Retinal pigment epithelial cell (primary cell): Measurements from ENCODE around the gene KIRREL1.

ENCODE experiments used
- DNase-seq: peaks from one replicate; pipeline ENCODE4 v3.0.0-alpha.2; 2010; ENCODE audit warnings: low read depth
- H3K4me3 ChIP-seq: 2 replicates; pipeline ENCODE4 v1.5.1; 2011; ENCODE audit warnings: mild to moderate bottlenecking, low read length, control low read depth, moderate library complexity
- TF ChIP-seq, protein P1 (sequence below): conservative IDR thresholded peaks from 2 replicates; pipeline ENCODE4 v1.5.1; 2011; ENCODE audit warnings: low read depth, low read length, control low read depth, inconsistent platforms

Gene KIRREL1

DNA sequence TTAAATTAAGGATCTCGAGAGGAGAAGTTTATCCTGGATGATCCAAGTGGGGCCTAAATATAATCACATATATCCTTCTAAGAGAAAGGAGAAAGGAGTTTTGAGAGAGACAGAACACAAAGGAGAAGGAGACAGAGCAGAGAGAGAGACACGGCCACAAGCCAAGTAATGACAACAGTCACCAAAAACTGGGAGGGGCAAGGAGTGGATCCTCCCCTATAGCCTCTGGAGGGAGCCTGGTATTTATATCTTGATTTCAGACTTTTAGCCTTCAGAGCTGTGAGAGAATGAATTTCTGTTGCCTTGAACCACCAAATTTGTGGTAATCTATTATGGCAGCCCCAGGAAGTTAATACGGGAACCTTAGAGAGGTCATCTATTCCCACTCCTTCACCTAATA is 137.8 kb downstream of the KIRREL1 start:
- DNase-seq, result no peak

DNA sequence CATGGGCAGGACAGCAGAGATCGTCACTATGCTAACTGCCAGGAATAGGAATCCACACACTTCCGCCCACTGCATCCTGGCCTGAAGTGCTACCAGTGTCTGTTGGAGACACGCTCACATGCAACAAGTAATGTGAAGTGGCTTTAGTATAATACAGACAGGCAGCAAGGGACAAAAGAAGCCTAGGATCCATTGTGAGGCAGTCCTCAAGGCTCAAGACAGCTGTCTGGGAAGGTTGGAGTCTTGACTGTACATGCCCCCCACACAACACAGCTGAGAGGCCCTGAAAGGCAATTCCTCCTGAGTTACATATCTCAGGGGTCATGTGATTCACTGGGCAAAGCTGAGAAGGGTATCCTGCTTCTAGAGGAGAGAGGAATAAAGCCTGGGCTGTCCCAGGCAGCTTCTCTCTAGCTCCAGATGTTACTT is 147.3 kb downstream of the KIRREL1 start:
- DNase-seq, result no peak
- no peak overlapping the region for H3K4me3 ChIP-seq
- TF ChIP-seq, protein P1, sequence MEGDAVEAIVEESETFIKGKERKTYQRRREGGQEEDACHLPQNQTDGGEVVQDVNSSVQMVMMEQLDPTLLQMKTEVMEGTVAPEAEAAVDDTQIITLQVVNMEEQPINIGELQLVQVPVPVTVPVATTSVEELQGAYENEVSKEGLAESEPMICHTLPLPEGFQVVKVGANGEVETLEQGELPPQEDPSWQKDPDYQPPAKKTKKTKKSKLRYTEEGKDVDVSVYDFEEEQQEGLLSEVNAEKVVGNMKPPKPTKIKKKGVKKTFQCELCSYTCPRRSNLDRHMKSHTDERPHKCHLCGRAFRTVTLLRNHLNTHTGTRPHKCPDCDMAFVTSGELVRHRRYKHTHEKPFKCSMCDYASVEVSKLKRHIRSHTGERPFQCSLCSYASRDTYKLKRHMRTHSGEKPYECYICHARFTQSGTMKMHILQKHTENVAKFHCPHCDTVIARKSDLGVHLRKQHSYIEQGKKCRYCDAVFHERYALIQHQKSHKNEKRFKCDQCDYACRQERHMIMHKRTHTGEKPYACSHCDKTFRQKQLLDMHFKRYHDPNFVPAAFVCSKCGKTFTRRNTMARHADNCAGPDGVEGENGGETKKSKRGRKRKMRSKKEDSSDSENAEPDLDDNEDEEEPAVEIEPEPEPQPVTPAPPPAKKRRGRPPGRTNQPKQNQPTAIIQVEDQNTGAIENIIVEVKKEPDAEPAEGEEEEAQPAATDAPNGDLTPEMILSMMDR, result no peak

More for the DNA sequence above, 137.8 kb downstream of the KIRREL1 start:
- no peak overlapping the region for H3K4me3 ChIP-seq
- TF ChIP-seq, protein P1, result no peak

DNA sequence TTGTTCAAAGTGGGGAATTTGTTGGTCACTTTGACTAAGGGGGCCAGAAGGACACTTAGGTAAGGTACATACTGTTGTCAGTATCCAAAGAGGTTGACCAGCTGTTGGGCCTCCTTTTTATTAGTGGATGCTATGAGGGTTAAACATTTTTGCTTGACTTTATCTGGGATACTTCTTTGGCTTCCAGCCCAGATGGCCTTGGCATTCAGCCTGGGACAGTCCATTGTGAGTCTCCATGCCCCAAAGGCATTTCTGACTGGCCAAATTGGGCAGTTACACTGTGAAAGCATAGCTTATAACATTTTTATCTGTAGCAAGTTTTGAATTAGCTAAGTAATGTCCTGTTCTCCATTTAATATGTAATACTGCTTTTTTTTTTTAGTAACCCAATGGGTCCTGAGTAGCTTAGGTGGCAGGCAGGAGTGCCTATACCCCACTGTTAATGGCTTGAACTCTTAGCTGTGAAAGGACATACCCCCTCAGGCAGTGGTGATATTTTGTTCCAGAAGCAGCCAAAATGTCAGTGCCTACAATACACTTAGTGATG is 151.8 kb downstream of the KIRREL1 start:
- TF ChIP-seq, protein P1, result no peak
- no peak overlapping the region for H3K4me3 ChIP-seq
- DNase-seq, result no peak

DNA sequence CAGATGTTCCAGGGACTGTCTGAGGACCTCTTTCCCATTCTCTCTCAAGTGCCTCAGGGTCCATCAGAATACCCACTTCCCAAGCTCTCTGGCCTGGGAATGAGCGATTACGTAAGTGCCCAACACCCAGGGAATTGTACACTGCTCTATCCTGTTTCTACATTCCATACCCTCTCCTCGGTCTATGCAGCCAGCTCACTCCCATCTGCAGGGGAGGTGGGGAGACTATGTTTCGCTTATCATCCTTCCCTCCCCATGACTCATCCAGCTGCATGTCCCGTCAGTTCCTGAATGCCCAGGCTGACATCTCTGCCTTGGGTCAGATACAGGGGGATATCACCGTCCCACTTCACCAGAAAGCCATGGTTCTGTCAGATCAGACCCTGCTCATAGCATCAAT is 152.7 kb downstream of the KIRREL1 start:
- DNase-seq, result no peak
- H3K4me3 ChIP-seq, result no peak overlapping the region
- TF ChIP-seq, protein P1, result no peak

DNA sequence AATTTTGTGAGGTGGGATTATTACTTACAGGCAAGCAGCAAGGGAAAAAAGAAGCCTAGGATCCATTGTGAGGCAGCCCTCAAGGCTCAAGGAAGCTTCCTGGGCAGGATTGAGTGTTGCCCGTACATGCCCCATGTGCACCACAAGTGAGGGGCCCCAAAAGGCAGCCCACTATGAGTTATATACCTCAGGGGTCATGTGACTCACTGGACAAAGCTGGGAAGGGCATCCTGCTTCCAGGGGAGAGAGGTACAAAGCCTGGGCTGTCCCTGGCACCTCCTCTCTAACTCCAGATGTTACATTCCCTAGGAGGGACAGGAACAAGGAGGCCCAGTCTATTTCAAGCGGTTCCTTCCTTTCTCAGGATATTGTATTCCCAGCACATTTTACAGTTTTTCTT is 153.3 kb downstream of the KIRREL1 start:
- DNase-seq, result no peak
- TF ChIP-seq, protein P1, result no peak
- H3K4me3 ChIP-seq, result no peak overlapping the region

DNA sequence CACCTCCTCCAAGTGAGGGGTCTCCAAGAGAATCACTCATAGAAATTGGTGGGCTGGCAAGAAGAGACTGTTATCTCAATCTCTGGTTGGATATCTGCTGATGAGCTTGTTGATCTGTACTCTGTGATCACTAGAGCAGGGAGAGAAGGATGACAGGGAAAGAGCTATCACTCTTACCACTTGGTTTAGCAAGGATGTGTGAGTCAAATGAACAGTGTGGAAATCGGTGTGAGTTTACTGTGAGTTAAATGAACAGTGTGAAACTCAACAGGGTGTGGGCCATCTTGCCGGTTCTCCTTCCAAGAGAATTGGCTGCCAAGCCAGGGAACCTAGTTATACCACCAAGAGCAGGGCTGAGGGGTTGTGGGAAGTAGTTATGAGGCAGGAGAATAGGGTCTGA is 154.0 kb downstream of the KIRREL1 start:
- DNase-seq, result no peak
- H3K4me3 ChIP-seq, result no peak overlapping the region
- TF ChIP-seq, protein P1, result no peak

DNA sequence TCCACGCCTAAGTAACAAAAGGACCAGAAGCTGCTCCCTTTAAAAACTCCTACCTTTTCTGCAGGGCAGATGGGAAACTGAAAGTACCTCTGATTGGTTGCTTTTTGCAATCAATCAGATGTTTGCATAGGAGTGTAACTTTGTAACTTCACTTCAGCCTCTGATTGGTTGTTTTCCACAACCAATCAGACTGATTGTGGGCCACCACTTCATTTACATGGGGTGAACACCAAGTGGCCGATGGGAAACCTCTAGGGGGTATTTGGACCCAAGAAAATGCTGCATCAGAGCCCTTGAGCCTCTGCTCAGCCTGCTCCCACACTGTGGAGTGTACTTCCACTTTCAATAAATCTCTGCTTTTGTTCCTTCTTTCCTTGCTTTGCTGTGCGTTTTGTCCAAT is 154.4 kb downstream of the KIRREL1 start:
- no peak for DNase-seq
- no peak overlapping the region for H3K4me3 ChIP-seq
- TF ChIP-seq, protein P1, result no peak
